Muscle of arm (tissue), 12 donors: ENCODE results near the gene EPAS1. TPM values are rescaled to one million over a fixed set of nuclear protein-coding genes. Genes with fewer than 3 reads are reported as not detected.

Experiments used
- DNase-seq: peaks from one replicate; pipeline ENCODE4 v3.0.0-alpha.2; 2013
- polyA plus RNA-seq, 12 donors: library from polyadenylated mRNA; unstranded; fragments of 120-200 nt; gene quantifications; one replicate each; pipeline ENCODE4 v1.2.1, GENCODE V29; 2013; ENCODE audit not compliant: insufficient read length in 12 of 12

Gene EPAS1
- polyA plus RNA-seq, 12 donors, result 34.5 to 65.0 (median 39.2) TPM; not detected in 1

DNA sequence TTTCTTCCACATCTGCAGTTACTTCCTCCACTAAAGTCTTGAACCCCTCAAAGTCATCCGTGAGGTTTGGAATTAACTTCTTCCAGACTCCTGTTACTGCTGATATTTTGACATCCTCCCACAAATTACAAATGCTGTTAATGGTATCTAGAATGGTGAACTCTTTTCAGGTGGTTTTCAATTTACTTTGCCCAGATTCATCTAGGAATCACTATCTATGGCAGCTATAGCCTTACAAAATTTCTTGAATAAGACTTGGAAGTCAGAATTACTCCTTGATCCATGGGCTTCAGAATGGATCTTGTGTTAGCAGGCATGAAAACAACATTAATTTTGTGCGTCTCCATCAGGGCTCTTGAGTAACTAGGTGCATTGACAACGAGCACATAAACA is 19.9 kb downstream of the EPAS1 start:
- DNase-seq, result no peak

DNA sequence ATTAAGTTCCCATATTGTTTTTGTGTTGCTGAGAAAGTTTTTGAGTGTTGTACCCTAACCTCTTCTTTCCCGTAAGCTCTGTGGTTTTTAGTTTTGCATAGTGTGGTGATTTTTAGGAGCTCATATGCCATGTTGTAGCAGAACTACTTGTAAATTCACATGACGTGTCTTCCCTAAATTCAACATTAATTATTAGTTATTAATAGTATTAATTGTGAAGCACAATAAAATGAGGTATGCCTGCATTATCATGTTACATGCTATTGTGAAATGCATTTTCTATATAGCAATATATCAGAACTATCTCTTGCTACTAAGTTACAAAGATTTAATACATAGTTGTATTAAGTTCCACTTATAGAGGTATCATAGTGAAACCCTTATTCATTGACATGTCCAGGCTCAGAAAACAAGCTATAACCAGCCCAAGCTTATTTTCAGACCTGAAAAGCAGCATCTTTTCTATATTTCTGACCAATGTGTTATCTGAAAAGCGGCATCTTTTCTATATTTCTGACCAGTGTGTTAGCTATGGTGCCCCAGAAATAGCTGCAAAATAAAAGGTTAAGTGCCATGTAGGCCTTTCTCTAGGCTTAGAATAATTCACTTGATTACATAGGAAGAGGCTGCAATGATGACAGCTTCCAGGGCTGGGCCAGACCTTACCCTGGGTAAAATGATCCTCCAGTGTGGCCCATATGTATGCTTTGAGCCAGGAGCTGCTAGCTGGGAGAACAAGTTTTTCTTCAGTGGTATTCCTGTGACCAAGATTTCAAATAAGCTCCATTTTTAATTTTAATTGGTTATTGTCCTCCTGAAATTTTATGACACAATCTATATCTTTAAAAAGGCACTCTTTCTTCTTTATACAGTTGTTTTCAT is 21.6 kb downstream of the EPAS1 start:
- no peak for DNase-seq

DNA sequence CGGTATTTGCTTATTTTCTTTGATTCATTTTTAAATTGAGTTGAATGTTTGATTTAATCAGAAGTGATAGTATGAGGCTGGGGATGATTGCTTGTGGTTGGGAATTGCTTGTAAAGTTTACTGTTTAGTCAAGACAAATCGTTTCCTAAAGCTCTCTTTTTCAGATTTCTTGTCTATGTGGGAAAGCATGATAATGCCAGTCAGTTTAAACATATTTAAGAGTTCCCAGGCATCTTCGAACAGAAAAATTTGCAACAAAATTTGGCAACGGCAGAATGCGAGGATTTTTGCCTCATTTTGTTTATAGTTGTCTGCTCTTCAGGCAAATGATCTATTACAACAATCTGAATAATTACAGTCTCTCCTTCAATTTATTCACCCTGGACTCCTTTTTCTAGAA is 22.5 kb downstream of the EPAS1 start:
- DNase-seq, result no peak

DNA sequence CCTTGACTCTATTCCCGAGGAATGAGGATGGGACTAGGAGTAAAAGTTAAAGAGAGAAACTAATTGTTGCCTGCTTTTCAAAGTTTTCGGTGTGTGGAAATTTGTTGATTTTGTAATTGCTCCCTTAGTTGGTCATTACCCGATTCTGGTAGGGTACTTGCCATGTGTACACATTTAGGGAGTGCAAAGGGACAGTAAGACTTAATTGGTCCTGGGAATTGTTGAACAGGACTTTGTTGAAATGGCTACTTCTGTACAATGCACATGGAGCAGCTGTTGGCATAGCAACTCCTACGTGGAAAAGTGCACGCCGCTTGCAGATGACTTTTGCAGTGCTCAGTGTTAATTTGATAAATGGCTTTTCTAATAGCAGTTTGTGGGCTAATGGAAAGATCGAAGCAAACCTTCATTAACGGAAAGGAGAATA is 22.9 kb downstream of the EPAS1 start:
- DNase-seq, result no peak

DNA sequence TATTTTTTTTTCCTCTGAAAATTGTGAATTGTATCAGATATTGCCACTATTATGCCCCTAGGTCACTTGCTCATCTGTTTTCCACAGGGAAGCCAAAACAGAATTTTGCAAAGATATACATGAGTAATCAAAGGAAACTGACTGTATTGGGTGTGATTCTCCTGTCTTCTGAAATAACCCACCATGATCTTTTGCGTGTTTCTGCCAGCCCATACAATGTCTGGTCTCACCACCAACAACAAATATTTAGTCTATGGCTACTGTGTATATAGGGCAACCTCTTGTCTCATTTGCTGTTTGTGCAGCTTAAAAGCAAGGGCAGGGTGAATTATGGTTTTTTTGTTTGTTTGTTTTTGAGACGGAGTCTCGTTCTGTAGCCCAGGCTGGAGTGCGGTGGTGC is 26.5 kb downstream of the EPAS1 start:
- DNase-seq, result no peak

DNA sequence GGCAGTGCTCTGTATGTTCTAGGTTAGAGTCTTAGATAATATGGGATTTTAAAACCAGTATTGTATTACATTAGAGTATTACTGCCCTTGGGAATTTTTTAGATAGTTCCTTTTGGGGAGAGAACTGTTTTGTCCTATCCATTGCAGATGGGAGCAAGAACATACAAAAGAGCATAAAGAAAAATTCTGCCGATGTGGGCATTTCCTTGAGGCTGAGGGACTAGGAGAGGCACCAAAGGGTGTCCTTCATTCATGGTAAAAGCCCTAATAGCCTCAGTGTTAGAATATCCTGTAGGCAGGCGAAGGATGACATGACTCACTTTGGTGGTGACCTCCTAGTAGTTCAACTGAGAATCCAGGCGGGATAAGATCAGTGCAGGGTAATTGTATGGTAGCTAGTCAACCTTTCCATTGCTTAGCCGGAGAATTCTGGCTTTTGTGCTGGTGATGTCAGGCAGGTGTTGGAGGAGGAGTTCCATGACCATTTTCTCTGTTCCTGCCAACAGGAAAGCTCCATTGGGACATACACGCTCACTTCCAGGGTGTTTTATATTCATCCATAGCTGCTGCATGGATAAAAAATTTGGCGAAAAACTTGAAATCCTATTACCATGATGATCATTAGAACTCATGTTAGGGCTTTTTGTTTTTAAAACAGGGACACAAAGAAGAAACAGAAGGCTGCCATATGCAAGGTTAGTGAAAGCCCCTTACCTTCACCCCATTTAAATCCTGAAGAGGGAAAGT is 28.1 kb downstream of the EPAS1 start:
- no peak for DNase-seq

DNA sequence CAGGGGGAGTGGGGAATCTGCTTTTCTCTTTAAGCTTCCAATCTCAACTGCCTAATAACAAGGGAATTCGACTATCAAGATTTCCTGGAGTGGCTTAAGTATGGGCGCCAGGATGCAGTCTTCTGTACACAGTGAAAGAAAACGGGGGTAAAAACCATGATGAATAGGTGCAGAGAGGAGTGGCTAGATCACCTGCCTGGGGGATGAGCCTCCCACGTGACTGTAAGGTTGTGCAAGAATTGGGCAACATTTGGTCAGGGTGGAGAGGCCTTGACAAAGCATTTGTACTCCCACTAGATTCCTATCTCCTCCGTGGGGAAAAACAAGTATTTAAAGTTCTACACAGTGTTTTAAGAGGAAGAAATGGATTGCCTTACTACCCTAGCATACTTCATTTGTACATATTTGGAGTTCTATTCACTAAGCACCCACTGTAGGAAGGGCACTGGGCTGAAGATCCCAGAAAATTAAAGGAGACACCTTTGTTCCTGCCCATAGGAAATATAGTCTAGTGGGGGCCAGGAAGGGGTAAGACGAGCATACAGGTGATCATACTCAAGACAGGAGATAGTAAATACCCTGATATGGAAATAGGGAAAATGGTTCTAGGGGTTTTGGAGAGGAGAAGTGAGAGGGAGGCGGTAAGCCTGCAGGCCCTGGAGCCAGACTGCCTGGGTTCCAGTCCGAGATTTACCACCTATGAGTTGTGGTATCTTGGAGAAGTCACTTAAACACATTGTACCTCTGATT is 29.2 kb downstream of the EPAS1 start:
- no peak for DNase-seq

DNA sequence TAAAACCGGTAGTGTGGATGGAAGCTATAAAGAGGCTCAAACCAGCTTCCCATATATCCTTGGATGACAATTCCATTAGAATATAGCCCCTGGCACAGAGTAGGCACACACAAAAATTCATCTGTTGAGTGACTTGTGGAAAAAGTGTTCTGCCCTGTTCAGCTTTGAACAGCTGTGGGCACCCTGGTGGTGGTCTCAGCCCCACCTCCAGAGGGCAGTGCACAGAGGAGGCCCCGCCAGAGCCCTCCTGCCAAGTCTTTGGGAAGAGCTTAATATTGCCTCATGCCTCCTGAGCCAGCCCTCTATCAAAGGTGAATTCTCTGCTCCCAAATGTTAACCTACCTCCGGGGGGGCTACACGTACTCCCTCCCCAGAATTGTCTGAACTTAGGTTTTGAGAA is 30.4 kb downstream of the EPAS1 start:
- DNase-seq, result no peak

DNA sequence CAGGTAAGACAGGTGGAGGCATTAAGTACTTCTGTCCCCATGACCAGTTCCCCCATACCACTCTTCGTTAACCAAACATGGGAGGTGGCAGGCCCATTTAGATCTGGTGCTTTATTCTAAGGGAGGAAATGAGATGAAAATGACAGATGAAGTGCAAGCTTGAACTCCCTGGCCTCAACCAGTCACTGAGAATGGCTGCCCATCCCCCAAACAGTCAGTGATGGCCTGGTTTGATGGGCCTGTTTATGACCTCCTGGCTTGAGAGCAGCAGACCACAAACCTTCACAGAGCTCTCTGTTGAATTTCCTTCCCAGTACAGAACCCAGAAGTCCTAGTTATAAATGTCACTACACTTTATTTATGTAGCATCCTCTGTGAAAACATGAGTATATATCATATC is 31.1 kb downstream of the EPAS1 start:
- DNase-seq, result no peak

DNA sequence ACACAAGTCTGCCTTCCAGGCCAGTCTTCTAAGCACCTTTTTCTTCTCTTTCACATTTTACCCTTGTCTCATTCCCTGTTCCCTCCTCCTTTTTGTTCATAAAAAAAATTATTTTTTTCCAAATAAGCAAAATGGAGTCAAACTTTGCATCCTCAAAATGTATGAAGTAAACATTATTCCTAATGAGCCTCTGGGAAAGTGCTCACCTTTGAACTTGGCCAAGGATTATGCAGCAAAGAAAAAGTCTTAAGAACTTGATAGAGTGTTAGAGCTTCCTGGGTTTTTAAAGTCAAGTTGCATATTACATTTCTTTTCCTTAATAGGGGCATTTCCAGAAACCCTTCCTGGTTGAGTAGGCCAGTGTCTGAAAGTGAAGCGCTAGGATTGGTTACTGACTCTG is 31.6 kb downstream of the EPAS1 start:
- no peak for DNase-seq

DNA sequence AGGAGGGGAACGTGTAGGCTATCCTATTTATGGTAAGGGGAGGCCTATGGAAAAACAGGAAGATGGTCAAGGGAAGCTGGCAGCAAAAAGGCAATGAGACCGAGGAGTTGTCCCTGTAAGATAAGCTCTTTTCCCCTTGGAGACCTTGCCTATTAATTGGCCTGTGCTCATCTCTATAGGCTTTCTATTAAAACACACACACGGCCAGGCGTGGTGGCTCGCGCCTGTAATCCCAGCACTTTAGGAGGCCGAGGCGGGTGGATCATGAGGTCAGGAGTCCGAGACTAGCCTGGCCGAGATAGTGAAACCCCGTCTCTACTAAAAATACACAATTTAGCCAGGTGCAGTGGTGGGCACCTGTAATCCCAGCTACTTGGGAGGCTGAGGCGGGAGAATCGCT is 32.1 kb downstream of the EPAS1 start:
- DNase-seq, result no peak

DNA sequence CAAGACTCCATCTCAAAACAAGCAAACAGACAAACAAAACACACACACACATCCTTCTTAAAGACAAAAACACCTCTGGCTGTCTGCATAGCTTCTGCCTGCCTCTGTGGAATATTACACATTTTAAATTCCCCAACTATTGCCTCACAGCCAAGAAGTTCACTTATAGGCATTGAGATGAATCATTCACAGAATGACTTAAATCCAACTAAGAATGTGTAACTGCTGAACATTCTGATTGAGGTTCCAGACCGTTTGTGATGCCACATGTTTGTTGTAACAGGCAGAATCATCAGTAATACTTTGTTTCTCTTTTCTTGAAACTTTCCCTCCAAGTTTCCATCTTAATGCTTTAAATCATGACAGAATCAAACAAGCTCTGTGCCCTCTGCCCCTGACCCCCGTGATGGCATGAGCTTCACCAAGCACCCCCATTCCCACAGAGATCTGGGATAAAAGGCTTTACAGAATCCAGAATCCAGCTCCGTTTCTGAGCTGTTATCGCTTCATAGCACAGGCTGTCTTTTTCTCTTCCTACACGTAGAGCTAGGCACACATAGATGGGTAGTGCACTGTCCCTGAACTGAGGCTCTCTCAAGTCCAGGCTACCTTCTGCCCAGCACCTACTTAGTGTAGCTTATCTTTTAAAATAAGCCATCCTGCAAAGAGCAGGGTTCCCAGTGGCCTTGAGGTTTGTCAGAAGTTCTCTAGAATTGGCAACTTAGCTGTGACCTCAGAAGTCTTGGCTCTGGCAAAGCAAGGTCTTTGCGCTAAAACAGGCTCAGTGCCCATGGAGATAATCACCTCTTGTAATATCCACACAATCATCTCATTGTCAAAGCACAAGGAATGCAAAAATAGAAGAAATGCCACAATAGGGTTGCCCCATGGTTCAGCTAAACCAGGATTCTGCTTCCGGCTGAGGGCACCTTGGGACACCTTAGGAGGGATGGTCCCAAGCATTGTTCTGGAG is 32.9 kb downstream of the EPAS1 start:
- no peak for DNase-seq

DNA sequence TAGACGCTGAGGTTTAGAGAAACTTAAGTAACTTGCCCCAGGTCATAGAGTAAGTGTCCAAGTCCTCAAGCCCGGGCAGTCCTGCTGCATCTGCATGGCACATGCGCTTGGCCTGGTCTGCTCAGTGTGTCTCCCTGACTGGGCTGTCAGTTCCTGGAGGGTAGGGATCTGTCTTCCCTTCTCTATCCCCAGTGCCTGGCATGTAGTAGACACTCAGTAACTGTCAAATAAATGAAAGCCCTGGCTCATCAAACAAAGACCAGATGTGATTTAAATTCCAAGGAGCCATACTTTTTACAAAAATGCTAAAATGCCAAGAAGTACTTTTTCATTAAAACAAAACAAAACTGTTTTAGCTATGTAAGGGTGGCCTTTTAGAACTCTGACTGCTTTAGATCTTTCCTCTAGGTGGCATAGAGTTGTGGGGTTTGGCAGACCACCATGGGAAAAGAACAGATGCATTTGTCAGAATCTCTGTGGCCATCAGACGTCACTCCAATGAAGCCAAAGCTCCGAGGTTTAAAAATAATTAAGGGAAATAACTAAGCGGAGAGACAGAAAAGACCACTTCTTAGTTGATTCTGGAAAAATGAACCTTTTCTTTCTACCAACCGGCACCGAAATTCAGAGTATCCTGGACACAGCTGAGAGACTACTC is 34.0 kb downstream of the EPAS1 start:
- no peak for DNase-seq

DNA sequence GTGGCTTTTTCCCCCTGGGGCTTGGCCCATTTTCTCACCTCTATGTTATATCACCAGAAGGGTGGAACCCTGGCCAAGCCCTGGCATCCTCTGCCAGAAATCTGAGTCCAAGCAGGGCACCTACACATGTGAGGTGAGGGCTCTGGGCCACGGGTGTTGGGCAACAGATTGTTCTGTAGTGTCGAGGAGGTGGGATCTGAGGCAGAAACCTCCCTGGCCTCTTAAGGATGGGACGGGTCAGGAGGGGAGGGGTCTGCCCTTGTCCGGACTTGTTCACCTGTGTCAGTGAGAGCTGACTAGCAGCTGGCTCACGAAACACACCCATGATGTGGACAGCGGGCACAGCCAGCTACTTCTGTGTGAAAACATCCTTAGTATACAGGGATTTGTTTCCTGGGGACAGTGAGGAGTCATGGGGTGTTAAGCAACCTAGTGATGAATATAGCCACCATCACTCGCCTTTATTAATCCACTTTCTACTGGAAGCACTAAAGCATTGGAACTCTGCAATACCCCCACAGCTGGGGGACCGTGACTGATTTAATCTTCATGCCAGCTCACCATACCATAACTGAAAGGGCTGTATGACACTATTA is 35.6 kb downstream of the EPAS1 start:
- DNase-seq, result no peak

DNA sequence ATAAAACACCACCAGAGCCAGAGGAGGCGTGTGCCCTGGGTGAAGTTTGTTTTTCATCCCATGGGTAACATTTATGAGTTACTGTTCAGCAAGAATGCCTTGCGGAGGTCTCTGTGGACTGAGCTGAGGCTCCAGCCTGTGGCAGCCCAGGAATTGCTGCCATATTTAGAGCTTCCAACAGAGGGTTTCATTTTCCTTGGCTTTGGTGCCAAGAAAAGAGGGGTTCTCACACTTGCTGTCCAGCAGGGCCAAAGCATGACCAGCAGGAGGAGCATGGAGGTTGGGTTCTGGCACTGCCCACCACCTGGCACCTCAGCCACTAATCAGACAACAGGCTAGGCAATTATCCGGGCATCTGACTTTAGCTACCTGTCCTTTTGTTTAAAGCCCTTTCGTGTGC is 36.7 kb downstream of the EPAS1 start:
- no peak for DNase-seq

DNA sequence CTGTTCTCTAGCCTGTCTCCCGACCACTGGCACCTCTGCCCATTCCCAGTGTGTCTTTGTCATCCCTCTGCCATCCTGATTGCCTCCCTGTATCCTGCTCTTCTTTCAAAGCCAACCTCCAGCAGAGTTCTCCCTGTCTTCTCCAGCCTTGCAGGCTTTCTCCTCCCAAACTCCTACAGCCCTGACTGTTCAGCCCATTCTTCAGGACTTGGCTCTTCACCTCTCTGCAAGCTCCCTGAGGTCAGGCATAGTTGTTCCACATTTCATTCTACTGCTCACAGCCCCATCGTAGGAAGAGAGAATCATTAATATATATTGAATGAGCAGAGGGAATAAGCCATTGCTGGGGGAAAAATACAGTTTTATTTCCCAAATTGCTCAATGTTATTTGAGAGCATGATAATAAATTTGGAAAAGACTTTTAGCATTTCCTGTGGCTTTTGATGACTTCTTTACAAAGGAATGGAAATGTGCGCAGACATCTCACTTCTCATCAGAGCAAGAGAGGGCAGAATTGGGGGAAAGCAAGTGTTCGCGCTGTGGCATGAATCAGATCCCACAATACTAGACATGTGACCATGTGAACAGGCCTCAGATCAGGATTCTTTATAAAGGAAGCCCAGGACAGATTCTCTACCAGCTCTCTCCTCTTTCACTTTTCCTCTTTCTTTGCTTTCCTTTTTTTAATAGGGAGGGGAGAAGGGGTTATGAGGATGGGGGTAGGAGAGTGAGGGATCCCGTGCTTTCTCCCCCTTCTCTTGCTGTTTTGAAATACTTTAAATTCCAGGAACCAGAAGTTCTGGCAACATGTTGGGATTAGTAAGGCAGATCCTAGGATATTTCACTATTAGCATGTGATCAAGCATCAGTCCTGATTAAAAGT is 37.4 kb downstream of the EPAS1 start:
- DNase-seq, result no peak

DNA sequence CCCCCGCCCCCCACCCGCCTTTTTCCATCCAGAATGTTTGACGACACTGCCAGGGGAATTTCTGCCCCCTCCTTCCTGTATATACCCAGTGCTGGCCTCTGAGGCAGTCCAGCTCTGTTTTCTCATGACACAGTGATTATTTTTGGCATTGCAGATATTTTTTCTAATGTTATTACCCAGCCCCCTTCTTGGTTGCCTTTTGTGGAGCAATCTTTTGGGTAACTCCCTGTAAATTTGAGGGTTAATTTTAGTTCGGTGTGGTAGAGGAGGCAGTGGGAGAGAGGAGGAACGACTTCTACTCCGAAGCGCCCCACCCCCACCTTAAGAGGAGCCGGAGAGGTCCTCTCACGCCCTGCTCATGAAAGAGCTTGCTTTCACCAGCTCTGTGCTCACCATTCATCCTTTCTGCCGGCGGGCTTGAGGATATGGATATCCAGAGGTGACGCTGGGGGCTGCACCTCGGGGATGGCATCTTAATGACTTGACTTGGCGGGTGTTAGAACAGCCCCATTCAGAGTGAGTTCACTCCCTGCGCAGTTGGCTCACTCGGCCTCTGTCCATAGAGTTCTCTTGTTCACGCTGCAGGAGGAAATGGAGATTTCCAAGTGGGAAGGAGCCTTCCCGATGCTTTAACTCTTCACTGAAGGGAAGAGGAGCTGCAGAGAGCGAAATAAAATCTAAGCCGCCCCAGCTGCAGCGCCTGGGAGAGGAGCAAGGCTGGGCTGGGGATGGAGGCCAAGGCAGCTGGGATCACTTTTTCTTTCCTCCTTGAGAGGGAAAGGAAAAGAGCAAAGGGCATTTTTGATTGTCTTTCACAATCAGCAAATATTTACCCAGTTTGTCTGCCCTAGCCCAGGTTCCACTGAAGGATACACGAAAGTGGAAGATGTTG is 38.4 kb downstream of the EPAS1 start:
- DNase-seq, result peak; percentile 85

DNA sequence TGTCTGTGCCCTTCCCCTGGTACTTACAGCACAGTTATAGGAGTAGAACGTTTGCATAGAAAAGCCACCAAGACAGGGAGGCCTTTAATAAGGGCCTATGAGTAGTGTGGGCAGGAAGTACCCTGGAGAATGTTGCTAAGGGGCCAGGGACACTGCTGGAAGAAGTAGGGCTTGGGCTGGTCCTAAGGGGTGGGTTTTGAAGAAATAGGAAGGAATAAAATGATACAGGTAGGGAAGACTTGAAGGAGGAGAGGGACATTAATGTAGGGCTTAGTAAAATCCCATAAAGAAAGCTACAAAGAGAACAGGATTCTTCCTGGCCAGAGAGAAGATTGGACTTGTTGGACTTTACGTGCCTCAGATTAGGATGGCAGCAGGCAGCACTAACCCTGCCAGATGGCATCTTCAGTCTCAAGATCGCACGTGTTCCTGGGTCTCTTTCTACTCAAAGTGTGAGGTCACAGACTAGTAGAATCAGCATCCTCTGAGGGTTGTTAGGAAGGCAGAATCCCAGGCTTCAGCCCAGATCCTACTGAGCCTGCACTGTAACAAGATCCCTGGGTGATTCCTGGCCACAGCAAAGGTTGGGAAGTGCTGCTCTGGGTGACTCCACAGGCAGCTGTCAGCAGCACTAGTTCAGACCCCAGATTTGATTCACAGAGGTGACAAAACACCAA is 39.2 kb downstream of the EPAS1 start:
- DNase-seq, result peak; percentile 37
